HCT116 (cell line): Measurements from ENCODE around the gene MORF4L1. TPM values are rescaled to one million over a fixed set of nuclear protein-coding genes. Genes with fewer than 3 reads are reported as not detected.

ENCODE experiments used
- ATAC-seq: fragments of 200-7000 bp; cut with Tn5 transposase; 2 replicates; pipeline ENCODE4 v1.9.1; 2020; ENCODE audit warnings: mild to moderate bottlenecking, moderate library complexity
- BruUV-seq: library from RNA; stranded (reverse); fragments of 400-500 nt; replicated peaks from 2 replicates; lab custom pipeline; 2021; lab: Mats Ljungman, UMichigan
- CTCF ChIA-PET: fragments of 300-600 bp; sonication (Branson Sonifier 250); formaldehyde crosslinking; loops from one replicate; lab custom pipeline; 2021; ENCODE audit warnings: antibody characterized with exemption; lab: Charles Lee
- POLR2A ChIA-PET: fragments of 300-600, 350-600 bp; sonication (Branson Sonifier 250); formaldehyde crosslinking; loops from one replicate; lab custom pipeline; 2021; ENCODE audit warnings: antibody characterized with exemption; lab: Charles Lee
- RAD21 ChIA-PET, 2 experiments: fragments of 300-600 bp; sonication (Branson Sonifier 250); formaldehyde crosslinking; loops; one replicate each; lab custom pipeline; 2023; ENCODE audit warnings: low total read pairs in 2 of 2; ENCODE audit not compliant: uncharacterized antibody in 2 of 2, unreplicated experiment in 2 of 2, low non-redundant PET in 1 of 2; lab: Charles Lee
- DNase-seq: peaks from one replicate; pipeline ENCODE4 v3.0.0-alpha.2; 2010; ENCODE audit warnings: low read depth, low spot score
- H2AFZ ChIP-seq: fragments of 200-600 bp; shearing (Covaris generic), sonication (generic); 2 replicates; pipeline ENCODE4 v1.6.1; 2017; ENCODE audit warnings: low read depth, mixed run types, mixed read lengths, antibody characterized with exemption, low read length; ENCODE audit not compliant: poor library complexity, severe bottlenecking
- H3K27ac ChIP-seq: 2 replicates; pipeline ENCODE4 v1.5.1; 2012; ENCODE audit warnings: low read depth, low read length
- H3K27me3 ChIP-seq: fragments of 200-600 bp; sonication (generic); 2 replicates; pipeline ENCODE4 v1.6.1; 2016; ENCODE audit warnings: mixed run types, low read length, mixed read lengths; ENCODE audit not compliant: insufficient read depth
- H3K36me3 ChIP-seq, 2 experiments: fragments of 200-500 bp in 1 of 2; fragments of 200-600 bp in 1 of 2; sonication (Bioruptor generic) in 1 of 2; sonication (generic) in 1 of 2; 2 replicates each; pipeline versions ENCODE4 v1.5.1 to v1.6.1; 2014 to 2016; ENCODE audit warnings: low read length in 2 of 2, inconsistent platforms in 1 of 2, mixed read lengths in 1 of 2, mixed run types in 1 of 2; ENCODE audit not compliant: insufficient read depth in 2 of 2, control insufficient read depth in 1 of 2
- H3K4me1 ChIP-seq, 2 experiments: fragments of 200-600 bp in 1 of 2; sonication (generic) in 1 of 2; 2 replicates each; pipeline versions ENCODE4 v1.5.1 to v1.6.1; 2012 to 2017; ENCODE audit warnings: low read length in 2 of 2, inconsistent platforms in 1 of 2, mild to moderate bottlenecking in 1 of 2, mixed read lengths in 1 of 2, mixed run types in 1 of 2, moderate library complexity in 1 of 2; ENCODE audit not compliant: insufficient read depth in 2 of 2, control insufficient read depth in 1 of 2
- H3K4me2 ChIP-seq: fragments of 200-600 bp; sonication (generic); 2 replicates; pipeline ENCODE4 v1.6.1; 2017; ENCODE audit warnings: mixed run types, low read length, mixed read lengths
- H3K4me3 ChIP-seq, 2 experiments: fragments of 200-600 bp in 1 of 2; sonication (generic) in 1 of 2; replicated peaks in 1 of 2; 2 replicates each; pipeline ENCODE4 v1.5.1; 2011 to 2016; ENCODE audit warnings: low read length in 2 of 2, control low read depth in 1 of 2, low read depth in 1 of 2, mild to moderate bottlenecking in 1 of 2, mixed read lengths in 1 of 2, mixed run types in 1 of 2
- H3K79me2 ChIP-seq: fragments of 200-600 bp; sonication (generic); 2 replicates; pipeline ENCODE4 v1.6.1; 2017; ENCODE audit warnings: mild to moderate bottlenecking, mixed run types, low read length, moderate library complexity, mixed read lengths; ENCODE audit not compliant: insufficient read depth
- H3K9ac ChIP-seq: fragments of 200-600 bp; sonication (generic); 2 replicates; pipeline ENCODE4 v1.6.1; 2016; ENCODE audit warnings: low read length, mixed read lengths
- H3K9me2 ChIP-seq: fragments of 200-600 bp; sonication (generic), shearing (Covaris generic); 2 replicates; pipeline ENCODE4 v1.6.1; 2017; ENCODE audit warnings: mixed run types, mild to moderate bottlenecking, moderate library complexity; ENCODE audit not compliant: insufficient read depth
- H3K9me3 ChIP-seq, 2 experiments: fragments of 200-500 bp in 1 of 2; fragments of 200-600 bp in 1 of 2; sonication (Bioruptor generic) in 1 of 2; sonication (generic) in 1 of 2; 2 replicates each; pipeline ENCODE4 v1.6.1; 2014 to 2017; ENCODE audit warnings: low read length in 2 of 2, mixed read lengths in 2 of 2, inconsistent platforms in 1 of 2, low read depth in 1 of 2, mild to moderate bottlenecking in 1 of 2, mixed run types in 1 of 2, moderate library complexity in 1 of 2; ENCODE audit not compliant: control insufficient read depth in 1 of 2, insufficient read depth in 1 of 2
- H4K20me1 ChIP-seq: fragments of 200-600 bp; sonication (generic), shearing (Covaris generic); 2 replicates; pipeline ENCODE4 v1.6.1; 2017; ENCODE audit warnings: mixed run types, mild to moderate bottlenecking, moderate library complexity; ENCODE audit not compliant: insufficient read depth
- ATF3 ChIP-seq: IDR thresholded peaks from 2 replicates; pipeline ENCODE4 v1.6.1; 2012
- CTCF ChIP-seq, 3 experiments: fragments of 200-600 bp in 1 of 3; sonication (generic) in 1 of 3; IDR thresholded peaks in 2 of 3; conservative IDR thresholded peaks in 1 of 3; 2 replicates each; pipeline ENCODE4 v1.5.1; 2012 to 2017; ENCODE audit warnings: low read depth in 2 of 3, low read length in 2 of 3, antibody characterized with exemption in 1 of 3, borderline replicate concordance in 1 of 3, control low read depth in 1 of 3, mild to moderate bottlenecking in 1 of 3, mixed read lengths in 1 of 3, mixed run types in 1 of 3, moderate library complexity in 1 of 3; ENCODE audit not compliant: insufficient read depth in 1 of 3
- FOSL1 ChIP-seq: IDR thresholded peaks from 2 replicates; pipeline ENCODE4 v1.6.1; 2012; ENCODE audit warnings: low read depth
- JUND ChIP-seq: IDR thresholded peaks from 2 replicates; pipeline ENCODE4 v1.6.1; 2012
- POLR2A ChIP-seq: IDR thresholded peaks from 2 replicates; pipeline ENCODE4 v1.7.0; 2011; ENCODE audit warnings: borderline replicate concordance; ENCODE audit not compliant: insufficient read depth, insufficient read length; ENCODE audit errors: extremely low read depth
- SP1 ChIP-seq: IDR thresholded peaks from 2 replicates; pipeline ENCODE4 v1.6.1; 2012; ENCODE audit warnings: low read depth
- SRF ChIP-seq: IDR thresholded peaks from 2 replicates; pipeline ENCODE4 v1.6.1; 2012; ENCODE audit warnings: low read depth
- ZBTB33 ChIP-seq: IDR thresholded peaks from 2 replicates; pipeline ENCODE4 v1.6.1; 2011; ENCODE audit warnings: mild to moderate bottlenecking, low read length, moderate library complexity; ENCODE audit not compliant: insufficient replicate concordance; ENCODE audit errors: extremely low read depth
- ZFX ChIP-seq: fragments of 450-650 bp; IDR thresholded peaks from 2 replicates; pipeline ENCODE4 v1.6.1; 2017
- intact Hi-C: fragments of 100-400 bp; cut with micrococcal nuclease; formaldehyde crosslinking; loops from 2 replicates; pipeline ENCODE4 v1.10.0; 2022
- total RNA-seq: library from RNA; stranded (reverse); gene quantifications from one replicate; pipeline ENCODE4 v1.2.1, GENCODE V29; 2021; ENCODE audit not compliant: unreplicated experiment

MORF4L1 gene
- total RNA-seq, 1 experiment from 2014 or later = 273 TPM

GRCh38 chr15:78841376-78841706 lies 31.3 kb upstream of the MORF4L1 start:
- Histone ChIP-seq H3K4me1 (no peaks in the 10 kb centered on the region), H3K27ac (no peak overlapping the region), H4K20me1 (no peaks in the 10 kb centered on the region), H3K79me2 (no peaks in the 10 kb centered on the region), H3K9me3 (no peaks in the 10 kb centered on the region), H3K36me3 (no peaks in the 10 kb centered on the region), H2AFZ (no peak overlapping the region), H3K4me2 (no peak overlapping the region), H3K9me2 (no peaks in the 10 kb centered on the region), H3K9ac (no peak overlapping the region), H3K4me3 (no peak overlapping the region), H3K27me3 (no peaks in the 10 kb centered on the region)
- TF ChIP-seq SRF = no peak
- no peak for TF ChIP-seq FOSL1
- no peak for TF ChIP-seq ATF3
- ChIA-PET RAD21 (no interaction called here), CTCF (no interaction called here), POLR2A (no interaction called here)
- no peak for DNase-seq
- no peak for ATAC-seq
- BruUV-seq = no TSS peak
- intact Hi-C loops = no loop called here

GRCh38 chr15:78841891-78842290 lies 30.8 kb upstream of the MORF4L1 start:
- Histone ChIP-seq H3K9ac (no peak overlapping the region), H3K4me2 (no peak overlapping the region), H3K79me2 (no peaks in the 10 kb centered on the region), H3K9me3 (no peaks in the 10 kb centered on the region), H2AFZ (no peak overlapping the region), H3K9me2 (no peaks in the 10 kb centered on the region), H3K4me1 (no peaks in the 10 kb centered on the region), H3K27me3 (no peaks in the 10 kb centered on the region), H3K27ac (no peak overlapping the region)
- RAD21 ChIA-PET = no interaction called here
- ATAC-seq = no peak
- TF ChIP-seq JUND = no peak
- TF ChIP-seq, all 23 proteins: peak for 0
- Histone ChIP-seq H3K4me3 (no peak overlapping the region), H4K20me1 (no peaks in the 10 kb centered on the region), H3K36me3 (no peaks in the 10 kb centered on the region)
- DNase-seq = no peak
- ChIA-PET POLR2A (no interaction called here), CTCF (no interaction called here)
- intact Hi-C loops = no loop called here
- BruUV-seq = no TSS peak

- ChIA-PET POLR2A (no interaction called here), CTCF (no interaction called here), RAD21 (no interaction called here)
- BruUV-seq = no TSS peak
- Histone ChIP-seq H2AFZ (no peak overlapping the region), H3K9me3 (no peaks in the 10 kb centered on the region), H3K27ac (no peak overlapping the region), H3K4me2 (no peak overlapping the region), H3K4me3 (no peak overlapping the region), H4K20me1 (no peaks in the 10 kb centered on the region), H3K36me3 (no peaks in the 10 kb centered on the region), H3K27me3 (no peaks in the 10 kb centered on the region), H3K79me2 (no peaks in the 10 kb centered on the region), H3K9ac (no peak overlapping the region), H3K9me2 (no peaks in the 10 kb centered on the region), H3K4me1 (no peaks in the 10 kb centered on the region)
- DNase-seq (no peak), ATAC-seq (no peak)
- intact Hi-C loops = no loop called here
- TF ChIP-seq POLR2A (no peak), SRF (no peak), SP1 (no peak), ZBTB33 (no peak), CTCF (IDR thresholded peaks at IDR 0.05 in 2 of 3, conservative IDR thresholded peaks at IDR 0.05 in 1 of 3; ENCODE audit: borderline replicate concordance in 1 of 3, insufficient read depth in 1 of 3, low read depth in 2 of 3, low read length in 2 of 3) (no peak), ZFX (no peak)
- TF ChIP-seq, all 23 proteins: peak for 0
Observed at GRCh38 chr15:78842519-78842918, 30.2 kb upstream of the MORF4L1 start.
